Spleen (tissue), 7 donors: Measurements from ENCODE around the gene FDX1.
A peak's percentile ranks its signal among the peaks of the same experiment; 100 is the strongest.

Experiments
- CTCF ChIP-seq, 11 experiments: fragments of 200-600 bp in 7 of 11; fragments of 450-650 bp in 4 of 11; sonication (generic) in 4 of 11; IDR thresholded peaks in 8 of 11; conservative IDR thresholded peaks in 3 of 11; 1 replicate in 7 of 11; 2 replicates in 4 of 11; pipeline versions ENCODE4 v1.4.0 to v1.8.0; 2016 to 2021; ENCODE audit warnings: antibody characterized with exemption in 11 of 11, inconsistent platforms in 4 of 11, mild to moderate bottlenecking in 1 of 11
- POLR2A ChIP-seq, 3 donors: fragments of 450-650 bp; IDR thresholded peaks; one replicate each; pipeline ENCODE4 v1.5.1; 2017; ENCODE audit warnings: antibody characterized with exemption in 3 of 3, mild to moderate bottlenecking in 1 of 3
- POLR2AphosphoS5 ChIP-seq, 3 donors: sonication (generic); formaldehyde crosslinking; IDR thresholded peaks; one replicate each; pipeline ENCODE4 v1.5.1; 2017; ENCODE audit warnings: antibody characterized with exemption in 3 of 3
- donor health status: DM: no; HTN: no; CAD: no; lungs with moderate emphysema.
- donor health status: DM: no; HTN: no; CAD: no.
- donor health status: DM: no; HTN: no; CAD: no.

GRCh38 chr11:110430267-110431050, 711 bp downstream of the FDX1 start:
- TF ChIP-seq CTCF (IDR thresholded peaks at IDR 0.05 in 8 of 11, conservative IDR thresholded peaks at IDR 0.05 in 3 of 11) (peak in 1 of 11 experiments; percentile 11), POLR2AphosphoS5 (IDR thresholded peaks at IDR 0.05) (no peak), POLR2A (IDR thresholded peaks at IDR 0.05) (no peak)
